GM12892 (cell line): ENCODE results near the gene ZNF407.

Source experiments
- POLR2AphosphoS5 ChIP-seq: IDR thresholded peaks from 2 replicates; pipeline ENCODE4 v1.6.1; 2011; ENCODE audit warnings: low read depth, low read length, control low read depth
- TAF1 ChIP-seq: IDR thresholded peaks from 2 replicates; pipeline ENCODE4 v1.6.1; 2011; ENCODE audit warnings: low read depth, mild to moderate bottlenecking, control low read depth, low read length, borderline replicate concordance

- TF ChIP-seq POLR2AphosphoS5, result no peak
- TF ChIP-seq TAF1, result no peak
Observed at GRCh38 chr18:74928194-74928968, 330.7 kb downstream of the ZNF407 start.
